Endothelial cell of umbilical vein (primary cell): Measurements from ENCODE around the gene EPSTI1. TPM values are rescaled to one million over a fixed set of nuclear protein-coding genes. Genes with fewer than 3 reads are reported as not detected.

Experiments used
- BruUV-seq: library from RNA; stranded (reverse); fragments of 400-500 nt; replicated peaks from 2 replicates; lab custom pipeline; 2021; lab: Mats Ljungman, UMichigan
- CTCF ChIA-PET: fragments of 300-600, 350-600 bp; sonication (Branson Sonifier 250); formaldehyde crosslinking; loops from one replicate; lab custom pipeline; 2021; ENCODE audit warnings: antibody characterized with exemption, inconsistent platforms; lab: Charles Lee
- POLR2A ChIA-PET: fragments of 300-600, 350-600 bp; sonication (Branson Sonifier 250); formaldehyde crosslinking; loops from one replicate; lab custom pipeline; 2021; ENCODE audit warnings: antibody characterized with exemption, inconsistent platforms; lab: Charles Lee
- DNase-seq: peaks from one replicate; pipeline ENCODE4 v3.0.0-alpha.2; 2011; ENCODE audit warnings: low read depth, low spot score
- FAIRE-seq: peaks from 2 replicates; lab custom pipeline; 2011; peaks lifted over from hg19 to GRCh38; lab: Jason Lieb, UNC
- H2AFZ ChIP-seq: 2 replicates; pipeline ENCODE4 v1.6.0; 2012; ENCODE audit warnings: low read depth, low read length, control low read depth, inconsistent platforms
- H3K27ac ChIP-seq: 2 replicates; pipeline ENCODE4 v1.5.1; 2011; ENCODE audit warnings: low read depth, mild to moderate bottlenecking, control low read depth, low read length, moderate library complexity; ENCODE audit not compliant: insufficient read depth
- H3K27me3 ChIP-seq, 2 experiments: 2 replicates each; pipeline versions ENCODE4 v1.6.0 to v1.6.1; 2011; ENCODE audit warnings: low read length in 2 of 2, mixed read lengths in 1 of 2; ENCODE audit not compliant: control insufficient read depth in 2 of 2, insufficient read depth in 2 of 2
- H3K36me3 ChIP-seq, 2 experiments: 2 replicates in 1 of 2; 3 replicates in 1 of 2; pipeline ENCODE4 v1.5.1; 2011; ENCODE audit warnings: low read length in 2 of 2, mild to moderate bottlenecking in 1 of 2, moderate library complexity in 1 of 2; ENCODE audit not compliant: control insufficient read depth in 2 of 2, insufficient read depth in 2 of 2; ENCODE audit errors: extremely low read depth in 1 of 2
- H3K4me1 ChIP-seq: 3 replicates; pipeline ENCODE4 v1.5.1; 2011; ENCODE audit warnings: mild to moderate bottlenecking, low read length; ENCODE audit not compliant: control insufficient read depth, insufficient read depth; ENCODE audit errors: extremely low read depth
- H3K4me2 ChIP-seq: 2 replicates; pipeline ENCODE4 v1.6.1; 2011; ENCODE audit warnings: low read length, control low read depth, mixed read lengths; ENCODE audit not compliant: insufficient read depth
- H3K4me3 ChIP-seq, 3 experiments: fragments of 200-600 bp in 1 of 3; sonication (generic), shearing (Covaris generic) in 1 of 3; replicated peaks in 1 of 3; 2 replicates each; pipeline ENCODE4 v1.5.1; 2011 to 2016; ENCODE audit warnings: control low read depth in 3 of 3, low read length in 3 of 3, mild to moderate bottlenecking in 2 of 3, inconsistent platforms in 1 of 3, low read depth in 1 of 3, moderate library complexity in 1 of 3; ENCODE audit not compliant: insufficient read depth in 1 of 3
- H3K79me2 ChIP-seq: 2 replicates; pipeline ENCODE4 v1.6.0; 2012; ENCODE audit warnings: low read length, inconsistent platforms; ENCODE audit not compliant: control insufficient read depth, insufficient read depth
- H3K9ac ChIP-seq: replicated peaks from 2 replicates; pipeline ENCODE3; 2011; ENCODE audit warnings: low read length, control low read depth; ENCODE audit not compliant: insufficient read depth; ENCODE audit errors: extremely low read depth
- H3K9me1 ChIP-seq: replicated peaks from 3 replicates; pipeline ENCODE4 v1.6.0; 2011; ENCODE audit warnings: mild to moderate bottlenecking, low read length; ENCODE audit not compliant: control insufficient read depth, insufficient read depth; ENCODE audit errors: extremely low read depth
- H3K9me3 ChIP-seq: replicated peaks from 2 replicates; pipeline ENCODE4 v1.5.1; 2012; ENCODE audit warnings: low read length, inconsistent platforms; ENCODE audit not compliant: control insufficient read depth, insufficient read depth
- H4K20me1 ChIP-seq: replicated peaks from 2 replicates; pipeline ENCODE3; 2011; ENCODE audit warnings: mild to moderate bottlenecking, low read length; ENCODE audit not compliant: control insufficient read depth, insufficient read depth; ENCODE audit errors: extremely low read depth
- EZH2 ChIP-seq: IDR thresholded peaks from 2 replicates; pipeline ENCODE4 v1.6.1; 2012; ENCODE audit warnings: borderline replicate concordance, low read depth, mild to moderate bottlenecking, moderate library complexity, low read length, inconsistent platforms; ENCODE audit not compliant: severe bottlenecking
- GATA2 ChIP-seq: IDR thresholded peaks from 2 replicates; pipeline ENCODE4 v1.7.0; 2011; ENCODE audit warnings: low read depth, mild to moderate bottlenecking, moderate library complexity, mixed read lengths, low read length; ENCODE audit not compliant: insufficient read length, insufficient read depth
- POLR2A ChIP-seq: IDR thresholded peaks from 2 replicates; pipeline ENCODE4 v1.6.1; 2012; ENCODE audit warnings: low read depth, mild to moderate bottlenecking, control low read depth, low read length
- POLR2AphosphoS5 ChIP-seq: IDR thresholded peaks from 2 replicates; pipeline ENCODE4 v1.6.1; 2012; ENCODE audit warnings: low read depth, mild to moderate bottlenecking, control low read depth, low read length, moderate library complexity; ENCODE audit not compliant: insufficient read depth
- dilution Hi-C: fragments of 300-500 bp; cut with MboI; formaldehyde crosslinking; loops from one replicate; pipeline ENCODE4 v1.15.0; 2019; ENCODE audit warnings: low sequenced_read_pairs; ENCODE audit not compliant: extremely low pct_ligation_motif_present
- intact Hi-C: fragments of 100-400 bp; cut with micrococcal nuclease; formaldehyde crosslinking; loops from one replicate; pipeline ENCODE4 v1.10.0; 2022
- polyA plus RNA-seq, 4 experiments: library from polyadenylated mRNA; depleted of rRNA in 3 of 4; stranded (reverse) in 3 of 4; unstranded in 1 of 4; fragments of >200 nt; gene quantifications; 2 replicates each; pipeline versions ENCODE4 v1.2.1 to v1.2.3, GENCODE V29; 2011 to 2012; ENCODE audit warnings: missing spikeins in 1 of 4
- total RNA-seq: library from RNA; stranded (reverse); gene quantifications from 2 replicates; pipeline ENCODE4 v1.2.3, GENCODE V29; 2021
- TF ChIP-seq, protein P1 (sequence below), 2 donors: IDR thresholded peaks; 1 replicate in 1 of 2; 2 replicates in 1 of 2; pipeline ENCODE4 v1.5.1; 2011; ENCODE audit warnings: low read length in 2 of 2, mild to moderate bottlenecking in 2 of 2, moderate library complexity in 2 of 2, control low read depth in 1 of 2, inconsistent platforms in 1 of 2, low read depth in 1 of 2; ENCODE audit not compliant: insufficient read depth in 1 of 2; ENCODE audit errors: extremely low read depth in 1 of 2
- TF ChIP-seq, protein P2 (sequence below): IDR thresholded peaks from 2 replicates; pipeline ENCODE4 v1.6.1; 2011; ENCODE audit not compliant: insufficient read depth, insufficient read length

The EPSTI1 gene
- total and polyA plus RNA-seq, 2 donors (not counting 3 experiments of a cell fraction or from before 2014, with no cell fraction given): 0.77 to 3.1 TPM

DNA sequence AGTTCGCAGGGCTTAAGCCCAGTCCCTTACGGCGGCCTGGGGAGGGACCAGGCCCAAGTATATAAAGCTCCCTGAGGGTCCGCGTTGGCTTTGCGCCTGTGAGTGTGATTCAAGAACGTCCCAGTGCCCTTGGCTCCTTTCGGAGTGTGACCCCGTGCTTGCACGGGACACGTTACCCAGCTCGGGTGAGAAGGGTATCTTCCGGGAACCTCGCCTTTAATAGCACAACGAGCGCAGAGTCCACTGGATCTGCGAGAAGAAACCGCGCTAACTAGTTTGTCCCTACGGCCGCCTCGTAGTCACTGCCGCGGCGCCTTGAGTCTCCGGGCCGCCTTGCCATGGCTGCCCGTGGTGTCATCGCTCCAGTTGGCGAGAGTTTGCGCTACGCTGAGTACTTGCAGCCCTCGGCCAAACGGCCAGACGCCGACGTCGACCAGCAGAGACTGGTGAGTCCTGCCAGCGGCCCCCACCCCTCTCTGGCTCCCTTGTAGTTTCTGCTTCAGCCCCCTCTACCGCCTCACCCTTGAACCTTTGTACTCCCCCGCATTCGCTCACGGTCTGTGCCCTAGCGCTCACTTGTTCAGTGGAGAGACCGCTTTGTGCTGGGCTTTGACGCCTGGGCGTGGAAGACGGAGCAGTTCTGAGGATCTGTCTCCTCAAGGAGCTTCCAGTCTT is 31.4 kb upstream of the EPSTI1 start, which contains the start of gene DNAJC15:
Gene DNAJC15 (plus strand): TSS at position 298 of the 675 bp plus-strand sequence. CDS start 41 bp downstream, at position 339.
- Histone ChIP-seq H3K4me1 (peaks cover 2% of the 10 kb centered on the region), H3K9me3 (no peaks in the 10 kb centered on the region), H2AFZ (peak within 1 kb of the TSS; percentile 79), H3K9me1 (no peaks in the 10 kb centered on the region), H3K79me2 (peaks cover 33% of the 10 kb centered on the region), H4K20me1 (no peaks in the 10 kb centered on the region), H3K27me3 (no peaks in the 10 kb centered on the region), H3K4me3 (peak within 1 kb of the TSS; percentile 62 to 92 (median 70)), H3K9ac (peak within 1 kb of the TSS; percentile 81), H3K36me3 (peaks cover 0 to 3% of the 10 kb centered on the region in 2 experiments), H3K4me2 (peak within 1 kb of the TSS; percentile 77), H3K27ac (peak within 1 kb of the TSS; percentile 59)
- BruUV-seq: no TSS peak
- DNase-seq: peak; percentile 91
- dilution Hi-C loops: no loop called here
- ChIA-PET POLR2A (no interaction called here), CTCF (interaction anchor here (0.5 to 2.5 kb wide), 8 partner anchors 18 to 781 kb away, joined by 3 to 6 read pairs (median 3); no protein-coding TSS in a partner anchor)
- intact Hi-C loops: loop anchor here (1.0 to 2.0 kb wide), 3 partner anchors 31 to 55 kb away; partner anchors contain the start of gene EPSTI1
- FAIRE-seq: peak; percentile 81
- TF ChIP-seq, protein P1, sequence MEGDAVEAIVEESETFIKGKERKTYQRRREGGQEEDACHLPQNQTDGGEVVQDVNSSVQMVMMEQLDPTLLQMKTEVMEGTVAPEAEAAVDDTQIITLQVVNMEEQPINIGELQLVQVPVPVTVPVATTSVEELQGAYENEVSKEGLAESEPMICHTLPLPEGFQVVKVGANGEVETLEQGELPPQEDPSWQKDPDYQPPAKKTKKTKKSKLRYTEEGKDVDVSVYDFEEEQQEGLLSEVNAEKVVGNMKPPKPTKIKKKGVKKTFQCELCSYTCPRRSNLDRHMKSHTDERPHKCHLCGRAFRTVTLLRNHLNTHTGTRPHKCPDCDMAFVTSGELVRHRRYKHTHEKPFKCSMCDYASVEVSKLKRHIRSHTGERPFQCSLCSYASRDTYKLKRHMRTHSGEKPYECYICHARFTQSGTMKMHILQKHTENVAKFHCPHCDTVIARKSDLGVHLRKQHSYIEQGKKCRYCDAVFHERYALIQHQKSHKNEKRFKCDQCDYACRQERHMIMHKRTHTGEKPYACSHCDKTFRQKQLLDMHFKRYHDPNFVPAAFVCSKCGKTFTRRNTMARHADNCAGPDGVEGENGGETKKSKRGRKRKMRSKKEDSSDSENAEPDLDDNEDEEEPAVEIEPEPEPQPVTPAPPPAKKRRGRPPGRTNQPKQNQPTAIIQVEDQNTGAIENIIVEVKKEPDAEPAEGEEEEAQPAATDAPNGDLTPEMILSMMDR (IDR thresholded peaks at IDR 0.05; ENCODE audit: extremely low read depth in 1 of 2, insufficient read depth in 1 of 2, low read depth in 1 of 2, low read length in 2 of 2): no peak
- TF ChIP-seq POLR2A: peak; percentile 89
- no peak for TF ChIP-seq EZH2
- TF ChIP-seq, protein P2, sequence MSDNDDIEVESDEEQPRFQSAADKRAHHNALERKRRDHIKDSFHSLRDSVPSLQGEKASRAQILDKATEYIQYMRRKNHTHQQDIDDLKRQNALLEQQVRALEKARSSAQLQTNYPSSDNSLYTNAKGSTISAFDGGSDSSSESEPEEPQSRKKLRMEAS: peak; percentile 40
- peak; percentile 92 for TF ChIP-seq POLR2AphosphoS5
- TF ChIP-seq GATA2: no peak
